Upper lobe of right lung (tissue), 1 donor: Measurements from ENCODE around the gene PSAP. TPM values are rescaled to one million over a fixed set of nuclear protein-coding genes. Genes with fewer than 3 reads are reported as not detected.

Source experiments
- ATAC-seq: fragments of 200-7000 bp; cut with Tn5 transposase; one replicate; pipeline ENCODE4 v1.9.1; 2020; ENCODE audit warnings: mild to moderate bottlenecking, moderate library complexity
- DNase-seq: peaks from one replicate; pipeline ENCODE4 v3.0.0-alpha.2; 2020
- H3K27ac ChIP-seq: fragments of 200-600 bp; one replicate; pipeline ENCODE4 v1.8.0; 2022
- H3K27me3 ChIP-seq: fragments of 200-600 bp; one replicate; pipeline ENCODE4 v1.8.0; 2022; ENCODE audit warnings: mild to moderate bottlenecking
- H3K36me3 ChIP-seq: fragments of 200-600 bp; one replicate; pipeline ENCODE4 v1.8.0; 2022
- H3K4me1 ChIP-seq: fragments of 200-600 bp; one replicate; pipeline ENCODE4 v1.8.0; 2022
- H3K4me3 ChIP-seq: fragments of 200-600 bp; one replicate; pipeline ENCODE4 v1.8.0; 2022; ENCODE audit warnings: mild to moderate bottlenecking
- H3K9me3 ChIP-seq: fragments of 200-600 bp; one replicate; pipeline ENCODE4 v1.8.0; 2022
- CTCF ChIP-seq: fragments of 200-600 bp; IDR thresholded peaks from one replicate; pipeline ENCODE4 v1.8.0; 2022; ENCODE audit warnings: antibody characterized with exemption
- intact Hi-C: fragments of 100-400 bp; cut with DNase I; formaldehyde crosslinking; loops from one replicate; pipeline ENCODE4 v1.11.0; 2022
- total RNA-seq: library from RNA; stranded (reverse); fragmentation: NEBNext Ultra II Directional; extraction: Animal tissue kit (Norgen Biotek cat#: 25700); gene quantifications from one replicate; pipeline ENCODE4 v1.2.1, GENCODE V29; 2021
- donor health status: DM: no; HTN: yes; CAD: no; lungs with severe emphysema.

PSAP gene
- total RNA-seq, 1 donor from 2014 or later: 1,464 TPM

GRCh38 chr10:71838264-71839211 lies 12.5 kb downstream of the PSAP start:
- no peak overlapping the region for H3K4me3 ChIP-seq
- no peaks in the 10 kb centered on the region for H3K27me3 ChIP-seq
- peaks cover 87% of the 10 kb centered on the region for H3K4me1 ChIP-seq
- intact Hi-C loops: loop anchor here (10.0 kb wide), 1 partner anchor 56 kb away; no protein-coding TSS in a partner anchor
- H3K36me3 ChIP-seq: peaks cover 8% of the 10 kb centered on the region
- TF ChIP-seq CTCF: no peak
- no peak overlapping the region for H3K27ac ChIP-seq
- ATAC-seq: peak; percentile 21
- no peaks in the 10 kb centered on the region for H3K9me3 ChIP-seq
- DNase-seq: no peak

GRCh38 chr10:71837098-71837827 lies 13.8 kb downstream of the PSAP start:
- TF ChIP-seq CTCF: peak; percentile 13
- intact Hi-C loops: loop anchor here (10.0 kb wide), 1 partner anchor 58 kb away; no protein-coding TSS in a partner anchor
- Histone ChIP-seq H3K27me3 (no peaks in the 10 kb centered on the region), H3K4me1 (peaks cover 81% of the 10 kb centered on the region), H3K36me3 (peaks cover 16% of the 10 kb centered on the region), H3K9me3 (no peaks in the 10 kb centered on the region), H3K27ac (peak overlapping the region; percentile 42), H3K4me3 (no peak overlapping the region)
- DNase-seq: no peak
- ATAC-seq: peak; percentile 12

- ATAC-seq (peak; percentile 4), DNase-seq (no peak)
- intact Hi-C loops: loop anchor here (10.0 kb wide), 1 partner anchor 58 kb away; no protein-coding TSS in a partner anchor
- Histone ChIP-seq H3K4me3 (no peak overlapping the region), H3K27me3 (no peaks in the 10 kb centered on the region), H3K4me1 (peaks cover 74% of the 10 kb centered on the region), H3K9me3 (no peaks in the 10 kb centered on the region), H3K27ac (peak overlapping the region; percentile 5), H3K36me3 (peaks cover 23% of the 10 kb centered on the region)
- TF ChIP-seq CTCF: no peak
These were observed 14.5 kb downstream of the PSAP start for GRCh38 chr10:71836596-71836974.

GRCh38 chr10:71835671-71836595 lies 15.1 kb downstream of the PSAP start:
- Histone ChIP-seq H3K36me3 (peaks cover 29% of the 10 kb centered on the region), H3K27me3 (no peaks in the 10 kb centered on the region), H3K4me1 (peaks cover 70% of the 10 kb centered on the region), H3K9me3 (no peaks in the 10 kb centered on the region), H3K4me3 (no peak overlapping the region), H3K27ac (peak overlapping the region; percentile 5)
- peak; percentile 12 for ATAC-seq
- intact Hi-C loops: loop anchor here (10.0 kb wide), 1 partner anchor 59 kb away; no protein-coding TSS in a partner anchor
- no peak for TF ChIP-seq CTCF
- DNase-seq: no peak

- intact Hi-C loops: loop anchor here (10.0 kb wide), 1 partner anchor 60 kb away; no protein-coding TSS in a partner anchor
- Histone ChIP-seq H3K9me3 (no peaks in the 10 kb centered on the region), H3K27me3 (no peaks in the 10 kb centered on the region), H3K4me1 (peaks cover 55% of the 10 kb centered on the region), H3K4me3 (no peak overlapping the region), H3K36me3 (peaks cover 46% of the 10 kb centered on the region), H3K27ac (no peak overlapping the region)
- DNase-seq (no peak), ATAC-seq (no peak)
- TF ChIP-seq CTCF: no peak
These were observed 16.7 kb downstream of the PSAP start for GRCh38 chr10:71834343-71834674.
